A549 treated with DMSO at 1 μM for 4 hours (cell line): Measurements from ENCODE around the gene CCBE1. TPM values are rescaled to one million over a fixed set of nuclear protein-coding genes. Genes with fewer than 3 reads are reported as not detected.

Experiments
- total RNA-seq: library from RNA; stranded (reverse); fragments of 200-300 nt; extraction: Qiagen RNA extraction; gene quantifications from 5 replicates; pipeline ENCODE4 v1.2.3, GENCODE V29; 2022; ENCODE audit warnings: low read depth

Gene CCBE1
- total RNA-seq = 5.8 to 14.2 TPM (median 10.5 TPM) in 5 replicates

GRCh38 chr18:59697236-59697932 is at the start of gene CCBE1:
TSS of gene CCBE1 (minus strand) at chr18:59697423.

Other genes starting within 250 kb of the CCBE1 start
- 11.9 to 16.4 TPM (median 14.1 TPM) in 5 replicates for gene PMAIP1, start 202.6 kb upstream of the CCBE1 start, total RNA-seq